Liver (tissue), 9 donors: Measurements from ENCODE around the gene CACNG8. TPM values are rescaled to one million over a fixed set of nuclear protein-coding genes. Genes with fewer than 3 reads are reported as not detected.

ENCODE experiments used
- DNase-seq: peaks from one replicate; pipeline ENCODE4 v3.0.0-alpha.2; 2017; ENCODE audit warnings: low spot score
- H3K27ac ChIP-seq, 2 donors: one replicate each; pipeline ENCODE4 v1.7.0; 2013; ENCODE audit warnings: inconsistent platforms in 2 of 2, low read length in 2 of 2, control low read depth in 1 of 2, low read depth in 1 of 2, mild to moderate bottlenecking in 1 of 2
- H3K27me3 ChIP-seq, 4 donors: one replicate each; pipeline versions ENCODE4 v1.6.1 to v1.7.0; 2013; ENCODE audit warnings: low read length in 3 of 4, inconsistent platforms in 1 of 4, mild to moderate bottlenecking in 1 of 4, moderate library complexity in 1 of 4; ENCODE audit not compliant: control insufficient read depth in 4 of 4, insufficient read depth in 4 of 4
- H3K36me3 ChIP-seq, 4 donors: one replicate each; pipeline versions ENCODE4 v1.6.1 to v1.7.0; 2013; ENCODE audit warnings: low read length in 3 of 4, mild to moderate bottlenecking in 3 of 4, low read depth in 1 of 4, moderate library complexity in 1 of 4; ENCODE audit not compliant: control insufficient read depth in 4 of 4, insufficient read depth in 3 of 4
- H3K4me1 ChIP-seq, 4 donors: one replicate each; pipeline versions ENCODE4 v1.6.1 to v1.7.0; 2013; ENCODE audit warnings: low read length in 3 of 4, mild to moderate bottlenecking in 3 of 4, moderate library complexity in 1 of 4; ENCODE audit not compliant: control insufficient read depth in 4 of 4, insufficient read depth in 4 of 4
- H3K4me3 ChIP-seq, 3 donors: one replicate each; pipeline versions ENCODE4 v1.6.1 to v1.7.0; 2013; ENCODE audit warnings: low read length in 3 of 3, control low read depth in 1 of 3, low read depth in 1 of 3, mild to moderate bottlenecking in 1 of 3
- H3K9ac ChIP-seq, 2 donors: one replicate each; pipeline ENCODE4 v1.7.0; 2013; ENCODE audit warnings: low read length in 2 of 2, mild to moderate bottlenecking in 2 of 2, moderate library complexity in 2 of 2, control low read depth in 1 of 2, low read depth in 1 of 2
- H3K9me3 ChIP-seq, 4 donors: one replicate each; pipeline versions ENCODE4 v1.6.1 to v1.7.0; 2013; ENCODE audit warnings: low read length in 3 of 4; ENCODE audit not compliant: control insufficient read depth in 4 of 4
- EGR1 ChIP-seq, 2 donors: IDR thresholded peaks; 2 replicates each; pipeline ENCODE4 v1.6.1; 2016 to 2018; ENCODE audit warnings: antibody characterized with exemption in 2 of 2, low read depth in 2 of 2
- FOXA1 ChIP-seq: IDR thresholded peaks from 2 replicates; pipeline ENCODE4 v1.6.1; 2016; ENCODE audit warnings: antibody characterized with exemption
- FOXA2 ChIP-seq: IDR thresholded peaks from 2 replicates; pipeline ENCODE4 v1.6.1; 2016; ENCODE audit warnings: antibody characterized with exemption
- GABPA ChIP-seq, 2 donors: IDR thresholded peaks in 1 of 2; conservative IDR thresholded peaks in 1 of 2; 2 replicates each; pipeline ENCODE4 v1.6.1; 2016; ENCODE audit warnings: antibody characterized with exemption in 2 of 2, mild to moderate bottlenecking in 1 of 2, moderate library complexity in 1 of 2
- HNF4G ChIP-seq: IDR thresholded peaks from 2 replicates; pipeline ENCODE4 v1.6.1; 2016; ENCODE audit warnings: antibody characterized with exemption
- JUND ChIP-seq, 2 donors: IDR thresholded peaks; 2 replicates each; pipeline ENCODE4 v1.6.1; 2016; ENCODE audit warnings: antibody characterized with exemption in 2 of 2
- MAX ChIP-seq: IDR thresholded peaks from 2 replicates; pipeline ENCODE4 v1.6.1; 2016; ENCODE audit warnings: antibody characterized with exemption
- NR2F2 ChIP-seq: IDR thresholded peaks from 2 replicates; pipeline ENCODE4 v1.6.1; 2016; ENCODE audit warnings: antibody characterized with exemption
- RAD21 ChIP-seq, 2 donors: IDR thresholded peaks; 2 replicates each; pipeline ENCODE4 v1.6.1; 2016; ENCODE audit warnings: antibody characterized with exemption in 2 of 2, mild to moderate bottlenecking in 2 of 2
- REST ChIP-seq: IDR thresholded peaks from 2 replicates; pipeline ENCODE4 v1.6.1; 2016; ENCODE audit warnings: antibody characterized with exemption, mild to moderate bottlenecking
- SP1 ChIP-seq: IDR thresholded peaks from 2 replicates; pipeline ENCODE4 v1.6.1; 2018; ENCODE audit warnings: antibody characterized with exemption, mild to moderate bottlenecking
- TAF1 ChIP-seq: conservative IDR thresholded peaks from 2 replicates; pipeline ENCODE4 v1.6.1; 2016; ENCODE audit warnings: antibody characterized with exemption, mild to moderate bottlenecking
- YY1 ChIP-seq: IDR thresholded peaks from 2 replicates; pipeline ENCODE4 v1.6.1; 2016; ENCODE audit warnings: antibody characterized with exemption, mild to moderate bottlenecking
- WGBS: extraction: QIAGEN DNeasy Blood & Tissue Kit; methylation state at CpG from one replicate; pipeline ENCODE4 v1.1.7; 2013; 5-methylcytosine and 5-hydroxymethylcytosine counted together
- polyA plus RNA-seq, 2 donors: library from polyadenylated mRNA; stranded (reverse) in 1 of 2; unstranded in 1 of 2; fragments of 200-250 nt in 1 of 2; fragments of >200 nt in 1 of 2; fragmentation: Nextera tagmentation in 1 of 2; extraction: Ambion mirVana in 1 of 2; gene quantifications; one replicate each; pipeline versions ENCODE4 v1.2.1 to v1.2.3, GENCODE V29; 2013 to 2015
- total RNA-seq, 2 donors: library from RNA; depleted of rRNA; stranded (reverse); fragments of >200 nt; gene quantifications; one replicate each; pipeline ENCODE4 v1.2.3, GENCODE V29; 2014
- TF ChIP-seq, protein P1 (sequence below): IDR thresholded peaks from 2 replicates; pipeline ENCODE4 v1.6.1; 2016; ENCODE audit warnings: antibody characterized with exemption
- TF ChIP-seq, protein P2 (sequence below): IDR thresholded peaks from 2 replicates; pipeline ENCODE4 v1.6.1; 2016; ENCODE audit warnings: antibody characterized with exemption
- donor health status: healthy.
- donor health status: healthy.
- donor health status: healthy.
- donor health status: healthy.
- donor health status: healthy.

The CACNG8 gene
- total and polyA plus RNA-seq, 4 donors, result under 0.01 TPM; not detected in 3

DNA sequence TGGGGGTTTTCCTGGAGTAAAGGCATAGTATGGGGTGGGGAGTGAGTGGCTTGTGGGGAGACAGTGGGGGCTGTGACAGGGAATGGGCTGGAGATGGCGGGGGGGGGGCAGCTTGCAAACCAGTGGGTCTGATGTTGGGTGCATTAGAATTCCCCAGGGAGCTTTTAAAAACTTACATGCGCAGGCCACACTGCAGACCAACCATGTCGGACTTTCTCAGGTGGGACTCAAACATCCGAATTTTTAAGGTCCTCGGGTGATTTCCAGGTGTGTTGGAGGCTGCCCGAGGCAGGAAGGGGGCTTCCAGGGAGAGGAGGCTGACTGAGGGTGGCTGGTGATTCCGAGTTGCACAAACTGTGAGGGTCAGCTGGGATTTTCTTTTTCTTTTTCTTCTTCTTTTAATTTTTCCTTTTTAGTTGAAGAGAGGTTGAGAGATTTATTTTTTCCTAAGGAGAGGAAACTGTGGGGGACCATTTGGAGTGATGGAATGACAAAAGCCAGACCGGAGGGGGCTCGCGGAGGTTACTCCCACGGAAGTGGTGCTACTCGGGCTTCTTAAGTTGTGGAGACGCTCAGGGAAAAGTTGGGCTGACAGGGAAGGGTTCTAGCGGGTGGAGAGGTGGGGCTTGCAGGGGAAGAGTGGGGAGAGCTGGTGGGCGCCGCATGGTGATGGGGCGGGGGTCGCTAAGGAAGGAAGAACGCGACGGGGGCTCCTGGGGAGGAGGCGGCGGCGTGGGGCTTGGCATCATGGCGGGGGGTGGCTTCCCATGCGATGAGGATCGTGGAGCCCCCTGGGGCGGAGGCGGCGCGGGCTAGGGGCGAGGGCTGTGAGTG is 997 bp upstream of the CACNG8 start (continued):
- TF ChIP-seq, protein P1, sequence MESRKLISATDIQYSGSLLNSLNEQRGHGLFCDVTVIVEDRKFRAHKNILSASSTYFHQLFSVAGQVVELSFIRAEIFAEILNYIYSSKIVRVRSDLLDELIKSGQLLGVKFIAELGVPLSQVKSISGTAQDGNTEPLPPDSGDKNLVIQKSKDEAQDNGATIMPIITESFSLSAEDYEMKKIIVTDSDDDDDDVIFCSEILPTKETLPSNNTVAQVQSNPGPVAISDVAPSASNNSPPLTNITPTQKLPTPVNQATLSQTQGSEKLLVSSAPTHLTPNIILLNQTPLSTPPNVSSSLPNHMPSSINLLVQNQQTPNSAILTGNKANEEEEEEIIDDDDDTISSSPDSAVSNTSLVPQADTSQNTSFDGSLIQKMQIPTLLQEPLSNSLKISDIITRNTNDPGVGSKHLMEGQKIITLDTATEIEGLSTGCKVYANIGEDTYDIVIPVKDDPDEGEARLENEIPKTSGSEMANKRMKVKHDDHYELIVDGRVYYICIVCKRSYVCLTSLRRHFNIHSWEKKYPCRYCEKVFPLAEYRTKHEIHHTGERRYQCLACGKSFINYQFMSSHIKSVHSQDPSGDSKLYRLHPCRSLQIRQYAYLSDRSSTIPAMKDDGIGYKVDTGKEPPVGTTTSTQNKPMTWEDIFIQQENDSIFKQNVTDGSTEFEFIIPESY, result no peak
- TF ChIP-seq RAD21 (IDR thresholded peaks at IDR 0.05), result no peak
- no peak for TF ChIP-seq NR2F2

GRCh38 chr19:53965091-53965490 is 2.4 kb downstream of the CACNG8 start:
- 58% methylated on average over 11 of the region's 11 CpGs for WGBS
- H3K36me3 ChIP-seq, result no peaks in the 10 kb centered on the region
- no peak overlapping the region for H3K27ac ChIP-seq
- no peak overlapping the region for H3K4me3 ChIP-seq
- no peaks in the 10 kb centered on the region for H3K9me3 ChIP-seq
- TF ChIP-seq, protein P2, sequence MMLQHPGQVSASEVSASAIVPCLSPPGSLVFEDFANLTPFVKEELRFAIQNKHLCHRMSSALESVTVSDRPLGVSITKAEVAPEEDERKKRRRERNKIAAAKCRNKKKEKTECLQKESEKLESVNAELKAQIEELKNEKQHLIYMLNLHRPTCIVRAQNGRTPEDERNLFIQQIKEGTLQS, result no peak
- TF ChIP-seq, protein P1, result no peak
- TF ChIP-seq JUND (IDR thresholded peaks at IDR 0.05) (no peak), MAX (no peak)
- no peak overlapping the region for H3K9ac ChIP-seq
- peaks cover 3 to 7% (median 5%) of the 10 kb centered on the region in 4 donors for H3K27me3 ChIP-seq
- H3K4me1 ChIP-seq, result no peaks in the 10 kb centered on the region
- DNase-seq, result no peak

GRCh38 chr19:53966931-53967330 is 4.2 kb downstream of the CACNG8 start:
- no peak overlapping the region for H3K27ac ChIP-seq
- H3K36me3 ChIP-seq, result no peaks in the 10 kb centered on the region
- H3K9ac ChIP-seq, result no peak overlapping the region
- 68% methylated on average over 7 of the region's 7 CpGs for WGBS
- TF ChIP-seq NR2F2 (no peak), FOXA1 (no peak), FOXA2 (no peak), YY1 (no peak), MAX (no peak), SP1 (no peak), HNF4G (no peak), EGR1 (IDR thresholded peaks at IDR 0.05; ENCODE audit: low read depth in 2 of 2) (no peak), REST (no peak), TAF1 (no peak), GABPA (IDR thresholded peaks at IDR 0.05 in 1 of 2, conservative IDR thresholded peaks at IDR 0.05 in 1 of 2) (no peak)
- TF ChIP-seq, protein P1, result no peak
- TF ChIP-seq, protein P2, result no peak
- no peak for DNase-seq
- no peaks in the 10 kb centered on the region for H3K4me1 ChIP-seq
- H3K27me3 ChIP-seq, result peaks cover 0 to 4% (median 2%) of the 10 kb centered on the region in 4 donors
- no peak overlapping the region for H3K4me3 ChIP-seq
- H3K9me3 ChIP-seq, result no peaks in the 10 kb centered on the region
